NOMO-1 treated with DMSO at 0.1 percent for 48 hours (cell line): ENCODE measurements around the gene DNPH1.

Experiments used
- DNase-seq: peaks from one replicate; lab custom pipeline; 2025; ENCODE audit not compliant: unreplicated experiment; lab: John Stamatoyannopoulos, UW

DNPH1 gene

GRCh38 chr6:43228951-43229802 is at the start of gene DNPH1:
DNPH1 (minus strand) TSS chr6:43229481; CDS start chr6:43229456, 25 bp downstream.
- DNase-seq = peak; percentile 36

GRCh38 chr6:43278524-43279078 is 49.3 kb upstream of the DNPH1 start:
- DNase-seq = no peak

GRCh38 chr6:43277643-43278523 is 48.6 kb upstream of the DNPH1 start:
- DNase-seq = no peak

GRCh38 chr6:43277306-43277642 is 48.0 kb upstream of the DNPH1 start:
- DNase-seq = no peak

- no peak for DNase-seq
Measured at GRCh38 chr6:43276577-43277305, 47.5 kb upstream of the DNPH1 start.

- DNase-seq = no peak
Measured at GRCh38 chr6:43275801-43276576, 46.7 kb upstream of the DNPH1 start.

- no peak for DNase-seq
Measured at GRCh38 chr6:43274916-43275597, 45.8 kb upstream of the DNPH1 start.

GRCh38 chr6:43274127-43274915 is 45.0 kb upstream of the DNPH1 start:
- DNase-seq = no peak

GRCh38 chr6:43273707-43274106 is 44.4 kb upstream of the DNPH1 start:
- no peak for DNase-seq

GRCh38 chr6:43271944-43272343 is 42.7 kb upstream of the DNPH1 start:
- DNase-seq = no peak

GRCh38 chr6:43271103-43271815 is 42.0 kb upstream of the DNPH1 start:
- no peak for DNase-seq

GRCh38 chr6:43269273-43270007 is 40.2 kb upstream of the DNPH1 start:
- DNase-seq = peak; percentile 22

- DNase-seq = no peak
Measured at GRCh38 chr6:43268782-43269272, 39.5 kb upstream of the DNPH1 start.

- DNase-seq = no peak
Measured at GRCh38 chr6:43268355-43268700, 39.0 kb upstream of the DNPH1 start.

GRCh38 chr6:43267619-43268354 is 38.5 kb upstream of the DNPH1 start:
- no peak for DNase-seq

- no peak for DNase-seq
Measured at GRCh38 chr6:43265564-43265963, 36.3 kb upstream of the DNPH1 start.

GRCh38 chr6:43264599-43265145 is 35.4 kb upstream of the DNPH1 start:
- no peak for DNase-seq
